GM18526 (cell line): Measurements from ENCODE around the gene YKT6.

Source experiments
- POLR2A ChIP-seq: IDR thresholded peaks from 3 replicates; pipeline ENCODE4 v1.6.1; 2011; ENCODE audit not compliant: insufficient read length; ENCODE audit errors: extremely low read depth

Gene YKT6

DNA sequence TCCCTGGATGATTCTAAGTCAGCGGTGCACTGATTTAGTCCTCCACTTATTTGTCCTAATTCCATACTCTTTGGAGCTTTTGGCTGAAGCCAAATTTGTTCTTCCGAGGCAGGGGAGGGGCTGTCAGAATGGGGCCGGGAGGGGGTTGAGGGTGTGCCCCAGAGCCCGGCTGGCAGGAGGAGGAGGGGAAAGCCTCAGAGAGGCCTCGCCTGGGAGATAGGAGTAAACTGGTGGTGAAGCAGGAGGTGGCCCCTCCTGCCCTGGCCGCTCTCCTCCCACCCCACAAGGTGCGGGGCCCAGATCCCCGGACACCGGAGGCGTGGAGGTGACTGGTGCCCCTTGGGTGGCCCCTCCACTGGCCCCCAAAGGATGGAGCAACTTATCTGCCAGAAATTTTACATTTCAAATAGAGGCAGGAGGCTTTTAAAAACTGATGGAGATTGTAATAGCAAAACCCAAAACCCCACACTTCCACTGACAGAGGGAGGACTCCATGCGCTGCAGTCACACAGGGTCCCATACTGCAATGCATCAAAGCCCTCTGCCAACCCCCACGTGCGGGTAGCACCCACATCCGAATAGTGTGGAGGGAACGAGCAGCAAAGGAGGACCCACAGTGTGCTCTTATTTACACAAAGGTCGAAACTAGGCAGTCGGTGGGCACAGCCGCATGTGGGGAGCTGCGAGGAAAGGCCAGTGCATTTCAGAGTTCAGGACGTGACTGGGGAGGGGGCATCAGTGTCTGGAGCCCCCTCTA is 62.7 kb downstream of the YKT6 start:
- TF ChIP-seq POLR2A = no peak
